RPMI8226 (cell line): Measurements from ENCODE around the gene RNU1-4.
"Not testable (repeated sequence)": the region's sequence is repeated elsewhere in the genome, so short reads cannot be mapped to it uniquely, and the experiment has no call there.

ENCODE experiments used
- DNase-seq: peaks from one replicate; pipeline ENCODE4 v3.0.0-alpha.2; 2015

The RNU1-4 gene

GRCh38 chr1:16709659-16710087, 30.6 kb upstream of the RNU1-4 start:
- peak; percentile 26 for DNase-seq

GRCh38 chr1:16710618-16711017, 29.7 kb upstream of the RNU1-4 start:
- DNase-seq: peak; percentile 38

- not testable (repeated sequence) for DNase-seq
These were observed 28.2 kb upstream of the RNU1-4 start for GRCh38 chr1:16712131-16712530.

GRCh38 chr1:16712582-16712981, 27.7 kb upstream of the RNU1-4 start:
- not testable (repeated sequence) for DNase-seq

GRCh38 chr1:16712984-16713383, 27.3 kb upstream of the RNU1-4 start:
- not testable (repeated sequence) for DNase-seq

- not testable (repeated sequence) for DNase-seq
These were observed 26.8 kb upstream of the RNU1-4 start for GRCh38 chr1:16713480-16713879.

GRCh38 chr1:16716691-16717335, 23.5 kb upstream of the RNU1-4 start:
- no peak for DNase-seq

- no peak for DNase-seq
These were observed 22.8 kb upstream of the RNU1-4 start for GRCh38 chr1:16717336-16718098.

- DNase-seq: not testable (repeated sequence)
These were observed 22.0 kb upstream of the RNU1-4 start for GRCh38 chr1:16718099-16718907.

GRCh38 chr1:16718908-16719533, 21.3 kb upstream of the RNU1-4 start:
- no peak for DNase-seq

- DNase-seq: no peak
These were observed 20.6 kb upstream of the RNU1-4 start for GRCh38 chr1:16719571-16720350.

GRCh38 chr1:16720351-16721223, 19.7 kb upstream of the RNU1-4 start:
- DNase-seq: no peak

GRCh38 chr1:16721871-16722641, 18.3 kb upstream of the RNU1-4 start:
- DNase-seq: no peak

- no peak for DNase-seq
These were observed 15.4 kb upstream of the RNU1-4 start for GRCh38 chr1:16724718-16725438.

GRCh38 chr1:16725439-16726245, 14.7 kb upstream of the RNU1-4 start:
- DNase-seq: peak; percentile 14

GRCh38 chr1:16727190-16728111, 12.9 kb upstream of the RNU1-4 start:
- DNase-seq: peak; percentile 72

GRCh38 chr1:16728243-16728949, 11.9 kb upstream of the RNU1-4 start:
- not testable (repeated sequence) for DNase-seq
